GM19328 (cell line): ENCODE results near the gene DTWD1.
"Not testable (repeated sequence)": the region's sequence is repeated elsewhere in the genome, so short reads cannot be mapped to it uniquely, and the experiment has no call there.

ENCODE experiments used
- ATAC-seq: cut with Tn5 transposase; IDR thresholded peaks from one replicate; pipeline ENCODE4 v1.9.1; 2021; ENCODE audit warnings: mild to moderate bottlenecking, moderate library complexity; ENCODE audit not compliant: unreplicated experiment

The DTWD1 gene

DNA sequence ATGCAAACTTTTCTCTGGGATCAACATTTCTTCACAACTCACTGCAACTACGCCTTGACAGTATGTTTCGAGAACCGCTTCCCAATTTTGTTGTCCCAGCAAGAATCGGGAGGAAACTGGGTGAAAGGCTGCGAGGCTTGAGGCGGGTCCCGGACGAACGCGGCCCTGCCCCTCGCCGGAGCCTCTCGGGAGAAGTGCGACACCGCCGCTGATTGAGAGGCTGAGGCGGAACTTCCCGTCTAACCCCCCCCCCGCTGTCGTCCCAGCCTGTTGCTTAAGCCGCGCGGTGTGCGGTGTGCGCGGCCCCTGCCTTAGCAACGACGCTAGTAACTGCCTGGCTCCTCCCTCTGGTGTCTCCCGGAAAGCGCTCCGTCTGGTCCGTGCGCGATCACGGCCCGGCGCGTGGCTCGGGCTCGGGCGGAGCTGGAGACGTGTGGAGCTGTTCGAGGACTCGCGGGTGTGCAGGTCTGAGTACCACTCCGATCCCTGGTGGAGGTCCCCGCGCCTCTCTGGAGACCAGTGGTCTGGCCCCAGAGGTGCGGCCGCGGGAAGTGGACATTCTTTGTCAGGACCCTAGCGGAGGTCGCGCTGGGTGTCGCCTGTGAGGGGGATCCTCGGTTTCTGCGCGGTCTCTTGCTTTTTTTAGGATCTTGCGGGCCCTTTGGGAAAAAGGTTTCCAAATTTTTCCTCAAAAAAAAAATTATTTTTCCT, at the start of gene DTWD1, which contains the start of gene FAM227B:
Gene DTWD1 (plus strand): TSS at position 391 of the 711 bp plus-strand sequence. CDS start 4,120 bp downstream, outside the sequence.
Gene FAM227B (minus strand): TSS at position 161 of the 711 bp plus-strand sequence. CDS start 5,647 bp downstream, outside the sequence.
- peak; percentile 99 for ATAC-seq

DNA sequence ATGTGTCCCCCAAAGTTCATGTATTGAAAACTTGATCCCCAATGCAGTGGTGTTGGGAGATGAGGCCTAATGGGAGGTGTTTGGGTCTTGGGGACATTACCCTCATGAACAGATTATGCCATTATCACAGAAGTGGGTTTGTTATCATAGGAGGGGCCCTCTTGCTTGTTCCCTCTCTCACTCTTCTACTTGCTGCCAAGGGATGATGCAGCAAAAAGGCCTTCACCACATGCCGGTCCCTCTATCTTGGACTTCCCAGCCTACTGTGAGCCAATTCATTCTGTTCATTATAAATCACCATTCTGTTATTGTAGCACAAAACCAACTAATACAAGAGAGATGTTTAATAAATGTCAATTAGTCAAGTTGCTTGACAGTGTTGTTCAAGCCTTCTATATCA, 47.4 kb upstream of the DTWD1 start:
- ATAC-seq = no peak

GRCh38 chr15:49589030-49589429, 31.8 kb upstream of the DTWD1 start:
- ATAC-seq = no peak

DNA sequence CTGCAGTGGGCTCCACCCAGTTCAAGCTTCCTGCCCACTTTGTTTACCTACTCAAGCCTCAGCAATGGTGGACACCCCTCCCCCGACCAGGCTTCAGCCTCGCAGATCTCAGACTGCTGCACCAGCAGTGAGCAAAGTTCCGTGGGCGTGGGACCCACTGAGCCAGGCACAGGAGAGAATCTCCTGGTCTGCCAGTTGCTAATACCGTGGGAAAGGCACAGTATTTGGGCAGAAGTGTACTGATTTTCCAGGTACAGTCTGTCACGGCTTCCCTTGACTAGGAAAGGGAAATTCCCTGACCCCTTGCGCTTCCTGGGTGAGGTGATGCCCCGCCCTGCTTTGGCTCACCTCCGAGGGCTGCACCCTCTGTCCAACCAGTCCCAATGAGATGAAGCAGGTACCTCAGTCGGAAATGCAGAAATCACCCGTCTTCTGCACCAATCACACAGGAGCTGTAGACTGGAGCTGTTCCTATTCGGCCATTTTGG, 28.0 kb upstream of the DTWD1 start:
- ATAC-seq = not testable (repeated sequence)

GRCh38 chr15:49604625-49605409, 16.0 kb upstream of the DTWD1 start:
- no peak for ATAC-seq

DNA sequence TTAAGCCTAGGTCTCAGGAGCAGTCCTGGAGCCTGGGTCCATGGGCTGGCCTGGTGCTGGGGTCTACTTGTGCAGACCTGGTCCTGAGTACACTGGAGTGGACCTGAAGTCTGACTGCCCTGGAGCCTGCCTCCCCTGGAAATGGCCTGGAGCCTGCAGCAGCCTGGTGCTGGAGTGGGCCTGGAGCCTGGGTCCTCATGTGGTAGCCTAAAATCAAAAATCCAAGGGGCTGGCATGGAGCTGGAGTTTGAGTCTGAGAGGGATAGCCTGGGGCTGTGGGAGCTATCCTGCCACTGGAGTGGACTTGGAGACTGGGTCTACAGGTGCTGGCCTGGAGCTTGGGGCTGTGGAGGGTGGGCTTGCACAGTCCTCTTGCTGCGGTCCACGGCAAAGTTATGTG, 15.3 kb upstream of the DTWD1 start:
- ATAC-seq = no peak

DNA sequence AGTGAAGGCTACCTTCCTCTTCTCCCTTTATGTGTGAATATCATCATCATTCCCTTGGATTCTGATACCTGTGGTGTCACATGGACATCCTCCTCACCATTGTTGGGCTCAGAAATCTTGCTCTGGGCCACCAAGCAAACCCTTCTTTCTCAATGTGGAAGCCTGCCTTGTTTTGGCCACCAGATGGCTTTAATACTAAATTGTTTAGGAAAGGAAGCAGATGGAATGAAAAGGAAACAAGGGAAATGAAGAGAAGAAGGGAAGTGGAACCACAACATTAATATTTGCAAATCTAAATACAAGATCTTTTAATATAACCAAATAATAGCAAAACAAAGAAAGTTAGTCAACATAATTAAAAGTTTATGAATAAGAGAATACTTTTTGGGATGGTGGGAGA, 14.3 kb upstream of the DTWD1 start:
- no peak for ATAC-seq

GRCh38 chr15:49610157-49610918, 10.5 kb upstream of the DTWD1 start:
- no peak for ATAC-seq

DNA sequence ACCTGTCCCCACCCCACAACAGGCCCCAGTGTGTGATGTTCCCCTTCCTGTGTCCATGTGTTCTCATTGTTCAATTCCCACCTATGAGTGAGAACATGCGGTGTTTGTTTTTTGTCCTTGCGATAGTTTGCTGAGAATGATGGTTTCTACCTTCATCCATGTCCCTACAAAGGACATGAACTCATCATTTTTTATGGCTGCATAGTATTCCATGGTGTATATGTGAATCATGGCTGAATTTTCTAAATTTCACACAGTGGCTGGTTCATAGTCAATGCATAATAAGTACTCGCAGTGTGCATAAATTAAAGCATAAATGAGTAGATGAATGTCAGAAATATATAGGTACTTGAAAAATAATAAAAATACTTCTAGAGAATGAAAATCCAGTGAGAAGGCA, 8.6 kb upstream of the DTWD1 start:
- ATAC-seq = not testable (repeated sequence)

DNA sequence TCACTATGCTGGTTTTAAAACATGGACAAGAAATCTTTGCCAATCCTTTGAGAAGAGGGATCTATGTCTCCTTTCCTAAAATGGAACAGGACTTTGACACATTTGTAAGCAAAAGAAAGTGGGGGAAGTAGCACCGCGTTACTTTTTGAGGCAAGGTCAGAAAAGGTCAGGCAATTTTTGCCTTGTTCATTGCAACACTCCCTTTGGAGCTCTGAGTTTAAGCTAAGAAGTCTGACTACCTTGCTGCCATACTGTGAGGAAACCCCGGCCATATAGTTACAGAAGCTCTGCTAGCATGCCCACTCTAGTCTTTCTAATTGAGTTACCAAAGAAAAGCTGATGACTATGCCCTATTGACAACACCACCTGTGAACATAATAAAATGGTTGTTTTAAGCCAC, 1.6 kb upstream of the DTWD1 start:
- no peak for ATAC-seq

GRCh38 chr15:49620199-49620598, 649 bp upstream of the DTWD1 start:
- no peak for ATAC-seq

DNA sequence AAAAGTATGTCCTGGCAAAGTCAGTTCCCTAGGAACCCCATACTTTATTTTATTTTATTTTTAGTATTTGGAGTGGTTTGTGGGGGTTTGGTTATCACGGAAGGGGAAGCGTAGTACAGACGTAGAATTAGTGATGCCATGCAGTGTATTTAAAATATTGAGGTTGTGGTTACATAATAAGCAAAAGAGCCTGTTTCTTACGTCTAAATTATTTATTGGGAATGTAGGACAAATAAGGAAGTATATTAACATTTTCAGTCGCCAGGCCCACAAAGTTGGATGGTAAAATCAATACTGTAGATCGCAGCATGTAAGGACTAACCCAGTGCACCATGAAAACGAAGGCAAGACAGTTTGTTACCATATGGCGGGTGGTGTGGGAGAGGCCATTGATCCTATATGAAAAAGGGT, 558 bp downstream of the DTWD1 start:
- no peak for ATAC-seq

GRCh38 chr15:49621887-49622286, 1.0 kb downstream of the DTWD1 start:
- ATAC-seq = no peak

- no peak for ATAC-seq
Measured at GRCh38 chr15:49622561-49622960, 1.7 kb downstream of the DTWD1 start.

GRCh38 chr15:49624056-49624455, 3.2 kb downstream of the DTWD1 start:
- ATAC-seq = no peak

DNA sequence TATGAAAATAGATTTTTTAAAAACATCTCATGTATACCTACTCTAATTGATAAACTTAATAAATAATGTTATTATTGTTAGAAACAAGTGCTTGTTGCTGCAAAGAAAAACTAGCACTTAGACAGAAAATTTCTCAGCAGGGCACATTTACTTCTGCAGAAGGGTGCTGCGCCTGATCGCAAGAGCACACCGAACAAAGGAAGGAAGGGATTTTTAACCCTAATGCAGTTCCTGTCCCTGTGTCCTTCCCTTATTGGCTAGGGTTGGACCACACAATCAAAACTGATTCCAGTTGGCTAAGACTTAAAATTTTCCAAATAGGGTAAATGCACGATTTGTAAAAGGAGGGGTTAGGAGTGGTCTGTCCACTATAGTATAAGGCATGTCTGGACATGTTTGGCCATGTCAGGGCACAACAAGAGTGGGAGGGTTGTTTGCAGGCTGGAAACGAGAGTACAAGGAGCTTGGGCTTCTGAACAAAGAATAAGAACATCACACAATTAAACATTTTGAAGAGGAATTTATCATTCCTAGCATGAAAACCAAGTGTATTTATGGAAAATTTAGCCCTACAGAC, 4.7 kb downstream of the DTWD1 start:
- no peak for ATAC-seq

DNA sequence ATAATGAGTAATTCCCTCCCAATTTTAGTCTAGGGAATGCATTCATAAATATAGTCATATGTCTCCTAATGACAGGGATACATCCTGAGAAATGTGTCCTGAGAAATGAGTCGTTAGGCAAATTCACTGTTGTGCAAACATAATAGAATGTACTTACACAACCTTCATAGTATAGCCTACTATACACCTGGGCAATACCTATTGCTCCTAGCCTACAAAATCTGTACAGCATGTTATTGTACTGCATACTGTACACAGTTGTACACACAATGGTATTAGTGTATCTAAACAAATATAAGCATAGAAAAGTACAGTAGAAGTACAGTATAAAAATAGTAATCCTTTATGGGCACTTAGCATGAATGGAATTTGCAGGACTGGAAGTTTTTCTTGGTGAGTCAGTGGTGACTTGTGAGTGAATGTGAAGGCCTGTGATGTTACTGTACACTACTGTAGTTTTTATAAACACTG, 6.6 kb downstream of the DTWD1 start:
- ATAC-seq = no peak

GRCh38 chr15:49628379-49628778, 7.5 kb downstream of the DTWD1 start:
- ATAC-seq = no peak

DNA sequence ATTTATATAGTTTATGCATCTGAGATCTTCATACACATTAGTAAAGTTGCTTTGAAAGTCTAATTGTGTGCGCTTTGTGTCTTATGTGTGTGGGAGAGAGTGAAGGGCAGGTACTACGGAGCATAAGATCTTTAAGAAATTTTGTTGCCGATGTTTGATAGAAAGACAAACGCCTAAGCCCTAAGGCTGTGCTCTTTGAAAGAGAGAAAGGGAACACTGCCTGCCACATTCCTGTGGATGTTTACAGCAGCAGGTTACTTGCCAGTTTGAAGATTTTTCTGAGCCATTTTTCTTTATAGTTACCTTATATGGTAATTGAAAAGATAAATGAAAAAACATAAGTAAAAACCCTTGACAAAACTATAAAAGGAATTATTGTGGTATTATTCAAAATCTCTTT, 17.0 kb downstream of the DTWD1 start:
- no peak for ATAC-seq

DNA sequence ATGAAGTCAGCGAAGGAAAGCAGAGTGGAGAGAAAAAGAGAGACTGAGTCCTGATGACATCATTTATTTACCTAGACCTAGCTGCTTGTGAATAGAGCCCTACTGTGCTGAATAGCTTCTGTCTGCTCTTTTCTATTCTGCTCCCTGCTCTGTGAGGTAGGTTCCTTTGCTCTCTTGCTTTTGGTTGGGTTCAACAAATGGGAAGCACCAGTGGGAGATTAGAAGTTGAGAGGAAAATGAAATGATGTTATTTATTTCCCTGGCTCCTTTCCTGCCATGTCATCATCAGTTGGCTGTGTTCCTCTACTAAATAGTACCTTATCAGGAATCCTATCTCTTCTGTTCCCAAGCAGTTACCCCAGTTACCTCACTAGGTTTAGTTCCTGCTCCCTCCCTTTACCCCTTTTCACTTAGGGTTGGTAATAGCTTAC, 23.5 kb downstream of the DTWD1 start:
- no peak for ATAC-seq

- ATAC-seq = no peak
Measured at GRCh38 chr15:49645277-49645676, 24.4 kb downstream of the DTWD1 start.
